HG02623 (cell line): ENCODE data around the gene ZC2HC1C.

ENCODE experiments used
- ATAC-seq: cut with Tn5 transposase; IDR thresholded peaks from one replicate; pipeline ENCODE4 v1.9.1; 2021; ENCODE audit warnings: moderate library complexity; ENCODE audit not compliant: unreplicated experiment

Gene ZC2HC1C

GRCh38 chr14:75069121-75069810, at the start of gene ZC2HC1C:
Gene ZC2HC1C, plus strand, starts transcription at chr14:75069641. Its CDS starts 933 bp downstream, at chr14:75070574.
- ATAC-seq = peak; percentile 65

GRCh38 chr14:75022655-75023054, 46.8 kb upstream of the ZC2HC1C start:
- no peak for ATAC-seq

- no peak for ATAC-seq
Observed at GRCh38 chr14:75023108-75023507, 46.3 kb upstream of the ZC2HC1C start.

- ATAC-seq = no peak
Observed at GRCh38 chr14:75025082-75025481, 44.4 kb upstream of the ZC2HC1C start.

GRCh38 chr14:75025876-75026275, 43.6 kb upstream of the ZC2HC1C start:
- no peak for ATAC-seq

- ATAC-seq = no peak
Observed at GRCh38 chr14:75030147-75030546, 39.3 kb upstream of the ZC2HC1C start.

GRCh38 chr14:75032939-75033338, 36.5 kb upstream of the ZC2HC1C start:
- no peak for ATAC-seq

GRCh38 chr14:75040507-75040906, 28.9 kb upstream of the ZC2HC1C start:
- ATAC-seq = no peak

GRCh38 chr14:75040959-75041358, 28.5 kb upstream of the ZC2HC1C start:
- no peak for ATAC-seq

- ATAC-seq = no peak
Observed at GRCh38 chr14:75041613-75042012, 27.8 kb upstream of the ZC2HC1C start.

- ATAC-seq = no peak
Observed at GRCh38 chr14:75042035-75042434, 27.4 kb upstream of the ZC2HC1C start.

GRCh38 chr14:75044322-75044721, 25.1 kb upstream of the ZC2HC1C start:
- ATAC-seq = no peak

- no peak for ATAC-seq
Observed at GRCh38 chr14:75044752-75045151, 24.7 kb upstream of the ZC2HC1C start.

GRCh38 chr14:75046275-75046674, 23.2 kb upstream of the ZC2HC1C start:
- no peak for ATAC-seq

GRCh38 chr14:75046899-75047298, 22.5 kb upstream of the ZC2HC1C start:
- ATAC-seq = no peak

GRCh38 chr14:75047506-75047905, 21.9 kb upstream of the ZC2HC1C start:
- no peak for ATAC-seq

- ATAC-seq = no peak
Observed at GRCh38 chr14:75048101-75048500, 21.3 kb upstream of the ZC2HC1C start.

- ATAC-seq = no peak
Observed at GRCh38 chr14:75049136-75049535, 20.3 kb upstream of the ZC2HC1C start.

- no peak for ATAC-seq
Observed at GRCh38 chr14:75049731-75050201, 19.7 kb upstream of the ZC2HC1C start.

- peak; percentile 77 for ATAC-seq
Observed at GRCh38 chr14:75050852-75051555, 18.4 kb upstream of the ZC2HC1C start, which contains the start of gene MLH3. Gene MLH3, minus strand, starts transcription at chr14:75051467. Its CDS starts 1,812 bp downstream, at chr14:75049655.

- ATAC-seq = no peak
Observed at GRCh38 chr14:75051556-75051899, 17.9 kb upstream of the ZC2HC1C start.
